B cell (primary cell): ENCODE results near the gene ADPRH. TPM values are rescaled to one million over a fixed set of nuclear protein-coding genes. Genes with fewer than 3 reads are reported as not detected.

Source experiments
- ATAC-seq: fragments of 200-7000 bp; cut with Tn5 transposase; one replicate; pipeline ENCODE4 v1.10.0; 2021; ENCODE audit warnings: low read depth, mild to moderate bottlenecking, moderate number of reproducible peaks, moderate library complexity
- CTCF ChIA-PET: fragments of 350-600 bp; sonication (Branson Sonifier 250); formaldehyde crosslinking; loops from one replicate; lab custom pipeline; 2021; ENCODE audit warnings: antibody characterized with exemption, inconsistent platforms; lab: Charles Lee
- POLR2A ChIA-PET: fragments of 350-600 bp; sonication (Branson Sonifier 250); formaldehyde crosslinking; loops from one replicate; lab custom pipeline; 2021; ENCODE audit warnings: antibody characterized with exemption; lab: Charles Lee
- DNase-seq: peaks from one replicate; pipeline ENCODE4 v3.0.0; 2013
- H2AFZ ChIP-seq: 2 replicates; pipeline ENCODE4 v1.6.1; 2012; ENCODE audit warnings: mild to moderate bottlenecking, low read depth, low read length; ENCODE audit not compliant: insufficient read depth, poor library complexity, severe bottlenecking
- H3K27ac ChIP-seq, 2 donors: 1 replicate in 1 of 2; 2 replicates in 1 of 2; pipeline ENCODE4 v1.5.1; 2012 to 2013; ENCODE audit warnings: low read length in 2 of 2, mild to moderate bottlenecking in 2 of 2, moderate library complexity in 1 of 2
- H3K27me3 ChIP-seq, 4 experiments: fragments of 200-600 bp in 1 of 4; sonication (generic) in 1 of 4; replicated peaks in 1 of 4; 1 replicate in 2 of 4; 2 replicates in 2 of 4; pipeline versions ENCODE4 v1.6.1 to v1.7.0; 2013 to 2016; ENCODE audit warnings: low read length in 3 of 4, mild to moderate bottlenecking in 2 of 4, mixed read lengths in 1 of 4, moderate library complexity in 1 of 4; ENCODE audit not compliant: insufficient read depth in 4 of 4, control insufficient read depth in 3 of 4; ENCODE audit errors: control extremely low read depth in 1 of 4
- H3K36me3 ChIP-seq, 2 experiments: replicated peaks in 1 of 2; 1 replicate in 1 of 2; 2 replicates in 1 of 2; pipeline versions ENCODE4 v1.6.1 to v1.7.1; 2013; ENCODE audit warnings: low read length in 1 of 2; ENCODE audit not compliant: insufficient read depth in 2 of 2, control insufficient read depth in 1 of 2; ENCODE audit errors: control extremely low read depth in 1 of 2, extremely low read depth in 1 of 2
- H3K4me1 ChIP-seq, 2 donors: fragments of 200-600 bp in 1 of 2; sonication (generic) in 1 of 2; 1 replicate in 1 of 2; 2 replicates in 1 of 2; pipeline versions ENCODE4 v1.5.1 to v1.6.1; 2013 to 2017; ENCODE audit warnings: low read length in 2 of 2; ENCODE audit not compliant: control insufficient read depth in 2 of 2, insufficient read depth in 2 of 2
- H3K4me2 ChIP-seq: replicated peaks from 2 replicates; pipeline ENCODE3; 2012; ENCODE audit warnings: mild to moderate bottlenecking, low read depth, low read length; ENCODE audit not compliant: poor library complexity, severe bottlenecking
- H3K4me3 ChIP-seq, 5 experiments: fragments of 200-600 bp in 1 of 5; sonication (generic) in 1 of 5; 1 replicate in 3 of 5; 2 replicates in 2 of 5; pipeline versions ENCODE4 v1.5.1 to v1.7.0; 2011 to 2016; ENCODE audit warnings: low read length in 4 of 5, mild to moderate bottlenecking in 4 of 5, low read depth in 2 of 5, control low read depth in 1 of 5, moderate library complexity in 1 of 5; ENCODE audit not compliant: insufficient read depth in 1 of 5; ENCODE audit errors: control extremely low read depth in 1 of 5, extremely low read depth in 1 of 5
- H3K79me2 ChIP-seq: fragments of 200-600 bp; sonication (generic); one replicate; pipeline ENCODE4 v1.6.0; 2016; ENCODE audit warnings: low read length; ENCODE audit not compliant: control insufficient read depth, insufficient read depth
- H3K9ac ChIP-seq: fragments of 200-600 bp; sonication (generic); 2 replicates; pipeline ENCODE4 v1.6.1; 2017; ENCODE audit warnings: mild to moderate bottlenecking, low read length, moderate library complexity
- H3K9me3 ChIP-seq, 3 donors: one replicate each; pipeline versions ENCODE4 v1.6.1 to v1.7.1; 2013; ENCODE audit warnings: low read length in 2 of 3; ENCODE audit not compliant: control insufficient read depth in 2 of 3, insufficient read depth in 1 of 3; ENCODE audit errors: control extremely low read depth in 1 of 3
- H4K20me1 ChIP-seq: 2 replicates; pipeline ENCODE4 v1.6.0; 2012; ENCODE audit warnings: mild to moderate bottlenecking, low read length; ENCODE audit not compliant: insufficient read depth, control insufficient read depth, poor library complexity, severe bottlenecking
- H3K27ac Mint-ChIP-seq: one replicate; pipeline ENCODE4 v1.8.0; 2021; ENCODE audit warnings: mixed read lengths
- H3K27me3 Mint-ChIP-seq: one replicate; pipeline ENCODE4 v1.8.0; 2021; ENCODE audit warnings: mixed read lengths
- H3K4me1 Mint-ChIP-seq: one replicate; pipeline ENCODE4 v1.8.0; 2021; ENCODE audit warnings: mixed read lengths
- H3K4me3 Mint-ChIP-seq: one replicate; pipeline ENCODE4 v1.8.0; 2021; ENCODE audit warnings: mixed read lengths
- H3K9me3 Mint-ChIP-seq: one replicate; pipeline ENCODE4 v1.8.0; 2022; ENCODE audit warnings: mixed read lengths; ENCODE audit not compliant: insufficient read depth
- EZH2 ChIP-seq: IDR thresholded peaks from 2 replicates; pipeline ENCODE4 v1.6.1; 2012; ENCODE audit warnings: borderline replicate concordance, low read depth, mild to moderate bottlenecking, moderate library complexity, low read length; ENCODE audit not compliant: insufficient read depth, poor library complexity, severe bottlenecking
- WGBS: methylation state at CpG from one replicate; pipeline ENCODE4 v1.1.5; 2013; ENCODE audit warnings: missing lambda C conversion rate; ENCODE audit not compliant: insufficient coverage; 5-methylcytosine and 5-hydroxymethylcytosine counted together
- intact Hi-C: fragments of 100-400 bp; cut with micrococcal nuclease; formaldehyde crosslinking; loops from one replicate; pipeline ENCODE4 v1.10.0; 2022
- polyA minus RNA-seq: library from RNA; depleted of rRNA, polyadenylated mRNA; stranded (reverse); fragments of >200 nt; gene quantifications from 2 replicates; pipeline ENCODE4 v1.2.3, GENCODE V29; 2012
- polyA plus RNA-seq: library from polyadenylated mRNA; depleted of rRNA; stranded (reverse); fragments of >200 nt; gene quantifications from 2 replicates; pipeline ENCODE4 v1.2.3, GENCODE V29; 2012
- total RNA-seq, 2 donors: library from RNA; stranded (reverse); fragments of 120-200 nt in 1 of 2; gene quantifications; 1 replicate in 1 of 2; 2 replicates in 1 of 2; pipeline versions ENCODE4 v1.2.3 to v1.2.4, GENCODE V29; 2013 to 2022
- TF ChIP-seq, protein P1 (sequence below): fragments of 200-600 bp; IDR thresholded peaks from one replicate; pipeline ENCODE4 v1.8.0; 2022; ENCODE audit warnings: antibody characterized with exemption, mild to moderate bottlenecking

The ADPRH gene
- total RNA-seq, result 18.8 and 24.5 TPM in 2 replicates
- total RNA-seq (2013), result 11.5 TPM
- 8.0 and 10.0 TPM in 2 replicates for polyA plus RNA-seq
- 6.3 and 7.0 TPM in 2 replicates for polyA minus RNA-seq

DNA sequence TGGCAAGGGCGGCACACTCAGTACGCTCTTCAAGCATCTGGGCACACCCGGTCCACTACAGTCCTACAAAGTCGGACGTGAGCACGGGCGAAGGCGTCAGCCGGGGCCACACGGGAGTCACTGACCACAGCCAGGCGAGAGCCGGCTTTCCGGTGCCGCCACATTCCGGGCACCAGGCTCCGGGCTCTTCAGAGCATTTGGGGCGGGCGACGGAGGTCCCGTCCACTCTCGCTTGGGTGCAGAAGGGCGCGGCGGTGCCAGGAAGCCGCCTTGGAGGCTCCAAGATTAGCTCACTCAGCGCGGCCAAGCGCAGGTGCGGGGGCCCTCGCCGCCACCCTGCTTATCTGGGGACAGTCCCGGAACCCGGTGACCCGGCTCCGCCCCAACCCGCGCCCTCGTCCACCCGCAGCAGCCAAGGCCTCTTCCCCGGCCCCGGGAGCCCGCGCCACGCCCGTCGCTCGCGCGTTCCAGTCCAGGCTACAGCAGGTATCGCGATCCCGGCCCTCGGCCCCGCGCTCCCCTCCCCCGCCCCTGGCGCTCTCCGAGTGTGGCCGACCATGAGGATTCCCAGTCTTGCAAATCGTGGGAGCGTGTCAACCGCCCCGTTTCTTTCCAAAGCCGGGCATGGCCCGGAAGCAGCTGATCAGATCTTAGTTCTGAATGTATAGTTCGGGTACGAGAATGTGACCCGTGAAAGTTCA is at the start of gene ADPRH:
TSS of gene ADPRH (plus strand) at position 127 of the 701 bp plus-strand sequence. CDS start 2,678 bp downstream, outside the sequence.
- Histone ChIP-seq H3K79me2 (no peaks in the 10 kb centered on the region), H3K27me3 (no peaks in the 10 kb centered on the region), H3K9me3 (no peaks in the 10 kb centered on the region), H3K36me3 (no peaks in the 10 kb centered on the region), H2AFZ (peak within 1 kb of the TSS; percentile 95), H3K4me1 (peaks cover 12 to 19% of the 10 kb centered on the region in 2 donors), H3K27ac (peak within 1 kb of the TSS; percentile 94 to 98), H4K20me1 (no peaks in the 10 kb centered on the region), H3K9ac (peak within 1 kb of the TSS; percentile 97), H3K4me2 (peak within 1 kb of the TSS; percentile 92), H3K4me3 (peak within 1 kb of the TSS; percentile 64 to 94 (median 78))
- ChIA-PET CTCF (interaction anchor here (1.4 to 1.6 kb wide), 3 partner anchors 19 to 24 kb away, joined by 3 to 7 read pairs (median 4); no protein-coding TSS in a partner anchor), POLR2A (interaction anchor here (0.9 to 1.5 kb wide), 5 partner anchors 9 to 98 kb away, joined by 3 to 5 read pairs (median 4); partner anchors contain the start of genes CD80 and COX17)
- ATAC-seq (peak; percentile 76), DNase-seq (peak; percentile 81)
- no peak for TF ChIP-seq EZH2
- TF ChIP-seq, protein P1, sequence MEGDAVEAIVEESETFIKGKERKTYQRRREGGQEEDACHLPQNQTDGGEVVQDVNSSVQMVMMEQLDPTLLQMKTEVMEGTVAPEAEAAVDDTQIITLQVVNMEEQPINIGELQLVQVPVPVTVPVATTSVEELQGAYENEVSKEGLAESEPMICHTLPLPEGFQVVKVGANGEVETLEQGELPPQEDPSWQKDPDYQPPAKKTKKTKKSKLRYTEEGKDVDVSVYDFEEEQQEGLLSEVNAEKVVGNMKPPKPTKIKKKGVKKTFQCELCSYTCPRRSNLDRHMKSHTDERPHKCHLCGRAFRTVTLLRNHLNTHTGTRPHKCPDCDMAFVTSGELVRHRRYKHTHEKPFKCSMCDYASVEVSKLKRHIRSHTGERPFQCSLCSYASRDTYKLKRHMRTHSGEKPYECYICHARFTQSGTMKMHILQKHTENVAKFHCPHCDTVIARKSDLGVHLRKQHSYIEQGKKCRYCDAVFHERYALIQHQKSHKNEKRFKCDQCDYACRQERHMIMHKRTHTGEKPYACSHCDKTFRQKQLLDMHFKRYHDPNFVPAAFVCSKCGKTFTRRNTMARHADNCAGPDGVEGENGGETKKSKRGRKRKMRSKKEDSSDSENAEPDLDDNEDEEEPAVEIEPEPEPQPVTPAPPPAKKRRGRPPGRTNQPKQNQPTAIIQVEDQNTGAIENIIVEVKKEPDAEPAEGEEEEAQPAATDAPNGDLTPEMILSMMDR, result no peak
- peak within 1 kb of the TSS; percentile 99 for H3K4me3 Mint-ChIP-seq
- peak within 1 kb of the TSS; percentile 100 for H3K27ac Mint-ChIP-seq
- no peaks in the 10 kb centered on the region for H3K9me3 Mint-ChIP-seq
- H3K27me3 Mint-ChIP-seq, result no peaks in the 10 kb centered on the region
- H3K4me1 Mint-ChIP-seq, result peaks cover 30% of the 10 kb centered on the region
- intact Hi-C loops, result loop anchor here (1.0 to 5.0 kb wide), 4 partner anchors 17 to 117 kb away; partner anchors contain the start of genes COX17, TIMMDC1 and TMEM39A
- under 1% methylated on average over 62 of the region's 68 CpGs for WGBS

DNA sequence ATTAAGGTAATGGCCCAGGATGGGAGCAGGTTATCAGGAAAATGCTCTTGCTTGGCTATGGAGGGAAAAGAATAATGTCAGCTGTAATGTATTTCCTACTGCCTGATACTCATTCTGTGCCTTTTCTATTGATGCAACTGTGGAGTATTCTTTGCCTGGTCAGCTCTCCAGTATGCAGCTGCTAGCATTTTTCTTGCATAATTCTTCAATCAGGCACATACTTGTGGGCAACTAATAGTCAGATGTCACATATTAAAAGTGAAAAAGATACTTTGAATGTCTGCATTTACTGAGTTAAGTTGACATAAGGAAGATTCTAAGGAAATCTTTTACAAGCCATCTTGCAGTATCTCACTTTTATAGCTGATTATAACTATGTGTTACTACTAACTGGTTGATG is 49.4 kb upstream of the ADPRH start:
- TF ChIP-seq, protein P1, result no peak
- no peak for TF ChIP-seq EZH2
- H3K27me3 Mint-ChIP-seq, result no peaks in the 10 kb centered on the region
- H2AFZ ChIP-seq, result no peak overlapping the region
- DNase-seq (no peak), ATAC-seq (no peak)
- peaks cover 9% of the 10 kb centered on the region for H3K4me1 Mint-ChIP-seq
- no peak overlapping the region for H3K4me3 ChIP-seq
- no peak overlapping the region for H3K27ac ChIP-seq
- H3K9ac ChIP-seq, result no peak overlapping the region
- no peaks in the 10 kb centered on the region for H3K9me3 ChIP-seq
- CTCF ChIA-PET, result no interaction called here
- H4K20me1 ChIP-seq, result no peaks in the 10 kb centered on the region
- no peak overlapping the region for H3K27ac Mint-ChIP-seq
- H3K9me3 Mint-ChIP-seq, result no peaks in the 10 kb centered on the region
- H3K79me2 ChIP-seq, result no peaks in the 10 kb centered on the region
- H3K36me3 ChIP-seq, result peaks cover 3 to 29% of the 10 kb centered on the region in 2 experiments
- intact Hi-C loops, result no loop called here
- H3K4me1 ChIP-seq, result no peaks in the 10 kb centered on the region
- no peaks in the 10 kb centered on the region for H3K27me3 ChIP-seq
- POLR2A ChIA-PET, result no interaction called here
- H3K4me2 ChIP-seq, result no peak overlapping the region
- no peak overlapping the region for H3K4me3 Mint-ChIP-seq
